GM21367 (cell line): Measurements from ENCODE around the gene COPA.

Experiments
- ATAC-seq: cut with Tn5 transposase; IDR thresholded peaks from one replicate; pipeline ENCODE4 v1.9.1; 2021; ENCODE audit not compliant: unreplicated experiment

Gene COPA

GRCh38 chr1:160363010-160363409 lies 20.0 kb upstream of the COPA start:
- no peak for ATAC-seq

- ATAC-seq = no peak
Measured at GRCh38 chr1:160362168-160362957, 19.3 kb upstream of the COPA start.

- ATAC-seq = no peak
Measured at GRCh38 chr1:160361814-160362167, 18.7 kb upstream of the COPA start.

GRCh38 chr1:160361199-160361598 lies 18.1 kb upstream of the COPA start:
- no peak for ATAC-seq

- ATAC-seq = no peak
Measured at GRCh38 chr1:160360227-160360695, 17.2 kb upstream of the COPA start.

- no peak for ATAC-seq
Measured at GRCh38 chr1:160359559-160360226, 16.6 kb upstream of the COPA start.

- no peak for ATAC-seq
Measured at GRCh38 chr1:160358073-160358472, 15.0 kb upstream of the COPA start.

- no peak for ATAC-seq
Measured at GRCh38 chr1:160357286-160358002, 14.4 kb upstream of the COPA start.

GRCh38 chr1:160354388-160354985 lies 11.4 kb upstream of the COPA start:
- ATAC-seq = no peak

- no peak for ATAC-seq
Measured at GRCh38 chr1:160353223-160353622, 10.2 kb upstream of the COPA start.

GRCh38 chr1:160352555-160352954 lies 9.5 kb upstream of the COPA start:
- ATAC-seq = no peak

- no peak for ATAC-seq
Measured at GRCh38 chr1:160351629-160352028, 8.6 kb upstream of the COPA start.

- no peak for ATAC-seq
Measured at GRCh38 chr1:160346958-160347357, 3.9 kb upstream of the COPA start.

GRCh38 chr1:160346463-160346862 lies 3.4 kb upstream of the COPA start:
- ATAC-seq = no peak

- ATAC-seq = no peak
Measured at GRCh38 chr1:160344936-160345335, 1.9 kb upstream of the COPA start.

GRCh38 chr1:160344241-160344640 lies 1.2 kb upstream of the COPA start:
- no peak for ATAC-seq

- ATAC-seq = no peak
Measured at GRCh38 chr1:160342526-160342925, 524 bp downstream of the COPA start.

GRCh38 chr1:160340866-160341265 lies 2.2 kb downstream of the COPA start:
- ATAC-seq = no peak

GRCh38 chr1:160340146-160340545 lies 2.9 kb downstream of the COPA start:
- no peak for ATAC-seq

- ATAC-seq = no peak
Measured at GRCh38 chr1:160338580-160338979, 4.5 kb downstream of the COPA start.

GRCh38 chr1:160332516-160332915 lies 10.5 kb downstream of the COPA start:
- ATAC-seq = no peak
